GM23338 (cell line): ENCODE measurements around the gene BRI3BP. TPM values are rescaled to one million over a fixed set of nuclear protein-coding genes. Genes with fewer than 3 reads are reported as not detected.

Experiments
- ATAC-seq: fragments of 200-7000 bp; cut with Tn5 transposase; 3 replicates; pipeline ENCODE4 v1.9.1; 2020
- DNase-seq: peaks from one replicate; pipeline ENCODE4 v3.0.0-alpha.2; 2015; ENCODE audit warnings: low spot score
- H2AFZ ChIP-seq: fragments of 200-600 bp; sonication (generic); 2 replicates; pipeline ENCODE4 v1.8.0; 2016; ENCODE audit warnings: antibody characterized with exemption, mild to moderate bottlenecking, moderate library complexity
- H3F3A ChIP-seq: fragments of 200-600 bp; sonication (generic); replicated peaks from 2 replicates; pipeline ENCODE4 v1.8.0; 2017; ENCODE audit warnings: antibody characterized with exemption, mixed run types, low read depth
- H3K27ac ChIP-seq: fragments of 200-600 bp; sonication (generic); 2 replicates; pipeline ENCODE4 v1.6.1; 2016; ENCODE audit warnings: low read depth
- H3K27me3 ChIP-seq: fragments of 200-600 bp; sonication (generic); 2 replicates; pipeline ENCODE4 v1.8.0; 2016; ENCODE audit warnings: mild to moderate bottlenecking, mixed run types, moderate library complexity; ENCODE audit not compliant: insufficient read depth
- H3K36me3 ChIP-seq: fragments of 200-600 bp; sonication (generic); 2 replicates; pipeline ENCODE4 v1.8.0; 2016; ENCODE audit warnings: mild to moderate bottlenecking; ENCODE audit not compliant: insufficient read depth
- H3K4me1 ChIP-seq: fragments of 200-600 bp; sonication (generic); 2 replicates; pipeline ENCODE4 v1.8.0; 2016; ENCODE audit warnings: mild to moderate bottlenecking, moderate library complexity; ENCODE audit not compliant: insufficient read depth
- H3K4me2 ChIP-seq: fragments of 200-600 bp; sonication (generic); 2 replicates; pipeline ENCODE4 v1.7.1; 2017; ENCODE audit warnings: mixed run types
- H3K4me3 ChIP-seq: fragments of 200-600 bp; sonication (generic); 2 replicates; pipeline ENCODE4 v1.6.1; 2016; ENCODE audit warnings: mixed run types
- H3K79me2 ChIP-seq: fragments of 200-600 bp; sonication (generic); replicated peaks from 2 replicates; pipeline ENCODE4 v1.8.0; 2017; ENCODE audit warnings: mild to moderate bottlenecking; ENCODE audit not compliant: insufficient read depth
- H3K9me2 ChIP-seq: fragments of 200-600 bp; sonication (generic); 2 replicates; pipeline ENCODE4 v1.8.0; 2017; ENCODE audit not compliant: insufficient read depth
- H4K20me1 ChIP-seq: fragments of 200-600 bp; sonication (generic); replicated peaks from 2 replicates; pipeline ENCODE4 v1.8.0; 2017; ENCODE audit warnings: mild to moderate bottlenecking; ENCODE audit not compliant: insufficient read depth
- H3K27ac Mint-ChIP-seq: 2 replicates; pipeline ENCODE4 v1.8.0; 2020; ENCODE audit warnings: inconsistent platforms, mild to moderate bottlenecking, moderate library complexity, mixed read lengths
- H3K27me3 Mint-ChIP-seq: 3 replicates; pipeline ENCODE4 v1.8.0; 2022; ENCODE audit warnings: low read depth, mild to moderate bottlenecking, moderate library complexity, mixed read lengths, inconsistent platforms; ENCODE audit not compliant: insufficient read depth, poor library complexity
- H3K36me3 Mint-ChIP-seq: 3 replicates; pipeline ENCODE4 v1.8.0; 2021; ENCODE audit warnings: low read depth, mild to moderate bottlenecking, inconsistent platforms, moderate library complexity, mixed read lengths
- H3K4me1 Mint-ChIP-seq: 3 replicates; pipeline ENCODE4 v1.8.0; 2020; ENCODE audit warnings: mild to moderate bottlenecking, inconsistent platforms, mixed read lengths
- H3K4me3 Mint-ChIP-seq: 3 replicates; pipeline ENCODE4 v1.8.0; 2021; ENCODE audit warnings: moderate library complexity, mild to moderate bottlenecking, inconsistent platforms, mixed read lengths
- H3K9me3 Mint-ChIP-seq: 3 replicates; pipeline ENCODE4 v1.8.0; 2020; ENCODE audit warnings: moderate library complexity, mild to moderate bottlenecking, inconsistent platforms, mixed read lengths
- EZH2 ChIP-seq: fragments of 200-600 bp; sonication (generic); IDR thresholded peaks from one replicate; pipeline ENCODE4 v1.8.0; 2017; ENCODE audit warnings: antibody characterized with exemption, mild to moderate bottlenecking, low read depth; ENCODE audit not compliant: unreplicated experiment
- EZH2phosphoT487 ChIP-seq: fragments of 200-600 bp; sonication (generic); IDR thresholded peaks from one replicate; pipeline ENCODE4 v1.8.1; 2018; ENCODE audit warnings: antibody characterized with exemption; ENCODE audit not compliant: unreplicated experiment
- JUNB ChIP-seq: IDR thresholded peaks from one replicate; pipeline ENCODE4 v1.6.1; 2016; ENCODE audit warnings: antibody characterized with exemption; ENCODE audit not compliant: unreplicated experiment
- POLR2AphosphoS5 ChIP-seq: IDR thresholded peaks from 2 replicates; pipeline ENCODE4 v1.6.1; 2016; ENCODE audit warnings: antibody characterized with exemption, low read depth
- REST ChIP-seq: IDR thresholded peaks from one replicate; pipeline ENCODE4 v1.6.1; 2018; ENCODE audit warnings: antibody characterized with exemption; ENCODE audit not compliant: unreplicated experiment
- STAT1 ChIP-seq: IDR thresholded peaks from one replicate; pipeline ENCODE4 v1.6.1; 2016; ENCODE audit warnings: antibody characterized with exemption; ENCODE audit not compliant: unreplicated experiment
- ZNF114 ChIP-seq: fragments of 250-450 bp; sonication (Bioruptor Pico); IDR thresholded peaks from 2 replicates; pipeline ENCODE4 v1.5.0; 2020; ENCODE audit warnings: mild to moderate bottlenecking, moderate library complexity
- ZNF462 ChIP-seq: fragments of 250-450 bp; sonication (Bioruptor Pico); IDR thresholded peaks from 2 replicates; pipeline ENCODE4 v1.5.0; 2020; ENCODE audit warnings: mild to moderate bottlenecking, moderate library complexity
- polyA plus RNA-seq: library from polyadenylated mRNA; unstranded; fragments of >200 nt; fragmentation: Nextera tagmentation; extraction: Ambion mirVana; gene quantifications from 2 replicates; pipeline ENCODE4 v1.2.1, GENCODE V29; 2016
- total RNA-seq: library from RNA; depleted of rRNA; stranded (reverse); fragments of >200 nt; shearing (Covaris generic); gene quantifications from 2 replicates; pipeline ENCODE4 v1.2.3, GENCODE V29; 2014
- TF ChIP-seq, protein P1 (sequence below): IDR thresholded peaks from 2 replicates; pipeline ENCODE4 v1.6.1; 2016; ENCODE audit warnings: antibody characterized with exemption
- TF ChIP-seq, protein P2 (sequence below), 2 experiments: fragments of 200-600 bp in 1 of 2; sonication (generic) in 1 of 2; conservative IDR thresholded peaks; 2 replicates each; pipeline versions ENCODE4 v1.5.1 to v1.6.1; 2016 to 2017; ENCODE audit warnings: antibody characterized with exemption in 2 of 2, low read depth in 2 of 2, mild to moderate bottlenecking in 2 of 2, moderate library complexity in 1 of 2

Gene BRI3BP
- total and polyA plus RNA-seq, 2 experiments from 2014 or later = 5.8 to 10.7 TPM

DNA sequence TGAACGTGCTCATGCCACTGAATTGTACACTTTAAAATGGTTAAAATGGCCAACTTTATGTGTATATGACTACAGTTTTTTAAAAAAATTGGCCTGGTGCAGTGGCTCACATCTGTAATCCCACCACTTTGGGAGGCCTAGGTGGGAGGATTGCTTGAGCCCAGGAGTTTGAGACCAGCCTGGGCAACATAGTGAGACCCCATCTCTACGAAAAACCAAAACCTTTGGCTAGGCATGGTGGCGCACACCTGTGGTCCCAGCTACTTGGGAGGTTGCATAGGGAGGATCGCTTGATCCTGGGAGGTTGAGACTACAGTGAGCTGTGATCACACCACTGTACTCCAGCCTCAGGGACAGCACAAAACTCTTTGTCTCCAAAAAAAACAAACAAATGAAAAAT, 5.3 kb downstream of the BRI3BP start:
- Mint-ChIP-seq H3K4me1 (peaks cover 16% of the 10 kb centered on the region; the same call in 2 of the 3 replicates), H3K9me3 (no peaks in the 10 kb centered on the region), H3K27me3 (peaks cover 13% of the 10 kb centered on the region), H3K4me3 (no peak overlapping the region), H3K36me3 (no peaks in the 10 kb centered on the region; the same call in 1 of the 3 replicates), H3K27ac (no peak overlapping the region)
- Histone ChIP-seq H3K9me2 (no peaks in the 10 kb centered on the region), H3K27me3 (no peaks in the 10 kb centered on the region; the same call in 1 of the 2 replicates), H3K36me3 (no peaks in the 10 kb centered on the region), H2AFZ (no peak overlapping the region), H3F3A (0 out of 2 replicates have a peak, but pooled peaks cover 3% of the 10 kb centered on the region), H3K4me3 (no peak overlapping the region), H4K20me1 (peaks cover 19% of the 10 kb centered on the region), H3K27ac (no peak overlapping the region; the same call in 1 of the 2 replicates), H3K79me2 (peaks cover 92% of the 10 kb centered on the region), H3K4me1 (peaks cover 18% of the 10 kb centered on the region), H3K4me2 (no peak overlapping the region)
- ATAC-seq (no peak), DNase-seq (no peak)
- TF ChIP-seq ZNF114 (CRISPR knock-in tag) = no peak
- TF ChIP-seq, protein P1, sequence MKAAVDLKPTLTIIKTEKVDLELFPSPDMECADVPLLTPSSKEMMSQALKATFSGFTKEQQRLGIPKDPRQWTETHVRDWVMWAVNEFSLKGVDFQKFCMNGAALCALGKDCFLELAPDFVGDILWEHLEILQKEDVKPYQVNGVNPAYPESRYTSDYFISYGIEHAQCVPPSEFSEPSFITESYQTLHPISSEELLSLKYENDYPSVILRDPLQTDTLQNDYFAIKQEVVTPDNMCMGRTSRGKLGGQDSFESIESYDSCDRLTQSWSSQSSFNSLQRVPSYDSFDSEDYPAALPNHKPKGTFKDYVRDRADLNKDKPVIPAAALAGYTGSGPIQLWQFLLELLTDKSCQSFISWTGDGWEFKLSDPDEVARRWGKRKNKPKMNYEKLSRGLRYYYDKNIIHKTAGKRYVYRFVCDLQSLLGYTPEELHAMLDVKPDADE = no peak
- TF ChIP-seq EZH2 = no peak
- no peak for TF ChIP-seq POLR2AphosphoS5
- TF ChIP-seq REST = no peak
- no peak for TF ChIP-seq EZH2phosphoT487
- no peak for TF ChIP-seq JUNB
- no peak for TF ChIP-seq STAT1
- TF ChIP-seq, protein P2, sequence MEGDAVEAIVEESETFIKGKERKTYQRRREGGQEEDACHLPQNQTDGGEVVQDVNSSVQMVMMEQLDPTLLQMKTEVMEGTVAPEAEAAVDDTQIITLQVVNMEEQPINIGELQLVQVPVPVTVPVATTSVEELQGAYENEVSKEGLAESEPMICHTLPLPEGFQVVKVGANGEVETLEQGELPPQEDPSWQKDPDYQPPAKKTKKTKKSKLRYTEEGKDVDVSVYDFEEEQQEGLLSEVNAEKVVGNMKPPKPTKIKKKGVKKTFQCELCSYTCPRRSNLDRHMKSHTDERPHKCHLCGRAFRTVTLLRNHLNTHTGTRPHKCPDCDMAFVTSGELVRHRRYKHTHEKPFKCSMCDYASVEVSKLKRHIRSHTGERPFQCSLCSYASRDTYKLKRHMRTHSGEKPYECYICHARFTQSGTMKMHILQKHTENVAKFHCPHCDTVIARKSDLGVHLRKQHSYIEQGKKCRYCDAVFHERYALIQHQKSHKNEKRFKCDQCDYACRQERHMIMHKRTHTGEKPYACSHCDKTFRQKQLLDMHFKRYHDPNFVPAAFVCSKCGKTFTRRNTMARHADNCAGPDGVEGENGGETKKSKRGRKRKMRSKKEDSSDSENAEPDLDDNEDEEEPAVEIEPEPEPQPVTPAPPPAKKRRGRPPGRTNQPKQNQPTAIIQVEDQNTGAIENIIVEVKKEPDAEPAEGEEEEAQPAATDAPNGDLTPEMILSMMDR (conservative IDR thresholded peaks at IDR 0.05; ENCODE audit: low read depth in 2 of 2) = no peak
- no peak for TF ChIP-seq ZNF462 (CRISPR knock-in tag)
